ENCODE data around the gene RPS15A.

Gene RPS15A

GRCh38 chr16:18809165-18809564, 19.0 kb upstream of the RPS15A start:
- Histone ChIP-seq H3K9me3 (no peaks in the 10 kb centered on the region), H3K36me3 (peaks cover 59% of the 10 kb centered on the region), H3K27me3 (no peaks in the 10 kb centered on the region), H3K4me3 (ENCODE audit: low read depth, low read length) (no peak overlapping the region), H3K4me1 (no peaks in the 10 kb centered on the region)
- DNase-seq = no peak
- no peak for TF ChIP-seq CTCF (IDR thresholded peaks at IDR 0.05; ENCODE audit: low read depth, low read length)

- DNase-seq = no peak
- H3K4me1 ChIP-seq = no peaks in the 10 kb centered on the region
- TF ChIP-seq CTCF (IDR thresholded peaks at IDR 0.05; ENCODE audit: low read depth, low read length) = no peak
- no peak overlapping the region for H3K4me3 ChIP-seq (ENCODE audit: low read depth, low read length)
- H3K27me3 ChIP-seq = no peaks in the 10 kb centered on the region
- peaks cover 26% of the 10 kb centered on the region for H3K36me3 ChIP-seq
- no peaks in the 10 kb centered on the region for H3K9me3 ChIP-seq
Observed at GRCh38 chr16:18805257-18805773, 15.2 kb upstream of the RPS15A start.

- H3K4me3 ChIP-seq (ENCODE audit: low read depth, low read length) = no peak overlapping the region
- H3K27me3 ChIP-seq = no peaks in the 10 kb centered on the region
- H3K4me1 ChIP-seq = no peaks in the 10 kb centered on the region
- TF ChIP-seq CTCF (IDR thresholded peaks at IDR 0.05; ENCODE audit: low read depth, low read length) = no peak
- peaks cover 18% of the 10 kb centered on the region for H3K36me3 ChIP-seq
- no peak for DNase-seq
- H3K9me3 ChIP-seq = no peaks in the 10 kb centered on the region
Observed at GRCh38 chr16:18804540-18804939, 14.4 kb upstream of the RPS15A start.

GRCh38 chr16:18803569-18804462, 13.7 kb upstream of the RPS15A start:
- Histone ChIP-seq H3K27me3 (no peaks in the 10 kb centered on the region), H3K4me1 (no peaks in the 10 kb centered on the region), H3K9me3 (no peaks in the 10 kb centered on the region), H3K4me3 (ENCODE audit: low read depth, low read length) (no peak overlapping the region), H3K36me3 (peaks cover 11% of the 10 kb centered on the region)
- no peak for DNase-seq
- TF ChIP-seq CTCF (IDR thresholded peaks at IDR 0.05; ENCODE audit: low read depth, low read length) = no peak

- H3K4me1 ChIP-seq = no peaks in the 10 kb centered on the region; the same call in 1 of the 2 replicates
Observed at GRCh38 chr16:18802767-18803343, 12.7 kb upstream of the RPS15A start.

More at GRCh38 chr16:18802767-18803343, 12.7 kb upstream of the RPS15A start:
- Histone ChIP-seq H3K36me3 (peaks cover 5% of the 10 kb centered on the region), H3K27me3 (no peaks in the 10 kb centered on the region), H3K4me3 (ENCODE audit: low read depth, low read length) (no peak overlapping the region), H3K9me3 (no peaks in the 10 kb centered on the region)
- no peak for TF ChIP-seq CTCF (IDR thresholded peaks at IDR 0.05; ENCODE audit: low read depth, low read length)
- no peak for DNase-seq

Measured in BE2C (cell line).